GM23338 (cell line): ENCODE results near the gene FOLR1. TPM values are rescaled to one million over a fixed set of nuclear protein-coding genes. Genes with fewer than 3 reads are reported as not detected.

ENCODE experiments used
- ATAC-seq: fragments of 200-7000 bp; cut with Tn5 transposase; 3 replicates; pipeline ENCODE4 v1.9.1; 2020
- DNase-seq: peaks from one replicate; pipeline ENCODE4 v3.0.0-alpha.2; 2015; ENCODE audit warnings: low spot score
- H2AFZ ChIP-seq: fragments of 200-600 bp; sonication (generic); 2 replicates; pipeline ENCODE4 v1.8.0; 2016; ENCODE audit warnings: antibody characterized with exemption, mild to moderate bottlenecking, moderate library complexity
- H3F3A ChIP-seq: fragments of 200-600 bp; sonication (generic); replicated peaks from 2 replicates; pipeline ENCODE4 v1.8.0; 2017; ENCODE audit warnings: antibody characterized with exemption, mixed run types, low read depth
- H3K27ac ChIP-seq: fragments of 200-600 bp; sonication (generic); 2 replicates; pipeline ENCODE4 v1.6.1; 2016; ENCODE audit warnings: low read depth
- H3K27me3 ChIP-seq: fragments of 200-600 bp; sonication (generic); 2 replicates; pipeline ENCODE4 v1.8.0; 2016; ENCODE audit warnings: mild to moderate bottlenecking, mixed run types, moderate library complexity; ENCODE audit not compliant: insufficient read depth
- H3K36me3 ChIP-seq: fragments of 200-600 bp; sonication (generic); 2 replicates; pipeline ENCODE4 v1.8.0; 2016; ENCODE audit warnings: mild to moderate bottlenecking; ENCODE audit not compliant: insufficient read depth
- H3K4me1 ChIP-seq: fragments of 200-600 bp; sonication (generic); 2 replicates; pipeline ENCODE4 v1.8.0; 2016; ENCODE audit warnings: mild to moderate bottlenecking, moderate library complexity; ENCODE audit not compliant: insufficient read depth
- H3K4me2 ChIP-seq: fragments of 200-600 bp; sonication (generic); 2 replicates; pipeline ENCODE4 v1.7.1; 2017; ENCODE audit warnings: mixed run types
- H3K4me3 ChIP-seq: fragments of 200-600 bp; sonication (generic); 2 replicates; pipeline ENCODE4 v1.6.1; 2016; ENCODE audit warnings: mixed run types
- H3K79me2 ChIP-seq: fragments of 200-600 bp; sonication (generic); replicated peaks from 2 replicates; pipeline ENCODE4 v1.8.0; 2017; ENCODE audit warnings: mild to moderate bottlenecking; ENCODE audit not compliant: insufficient read depth
- H3K9me2 ChIP-seq: fragments of 200-600 bp; sonication (generic); 2 replicates; pipeline ENCODE4 v1.8.0; 2017; ENCODE audit not compliant: insufficient read depth
- H4K20me1 ChIP-seq: fragments of 200-600 bp; sonication (generic); replicated peaks from 2 replicates; pipeline ENCODE4 v1.8.0; 2017; ENCODE audit warnings: mild to moderate bottlenecking; ENCODE audit not compliant: insufficient read depth
- H3K27ac Mint-ChIP-seq: 2 replicates; pipeline ENCODE4 v1.8.0; 2020; ENCODE audit warnings: inconsistent platforms, mild to moderate bottlenecking, moderate library complexity, mixed read lengths
- H3K27me3 Mint-ChIP-seq: 3 replicates; pipeline ENCODE4 v1.8.0; 2022; ENCODE audit warnings: low read depth, mild to moderate bottlenecking, moderate library complexity, mixed read lengths, inconsistent platforms; ENCODE audit not compliant: insufficient read depth, poor library complexity
- H3K36me3 Mint-ChIP-seq: 3 replicates; pipeline ENCODE4 v1.8.0; 2021; ENCODE audit warnings: low read depth, mild to moderate bottlenecking, inconsistent platforms, moderate library complexity, mixed read lengths
- H3K4me1 Mint-ChIP-seq: 3 replicates; pipeline ENCODE4 v1.8.0; 2020; ENCODE audit warnings: mild to moderate bottlenecking, inconsistent platforms, mixed read lengths
- H3K4me3 Mint-ChIP-seq: 3 replicates; pipeline ENCODE4 v1.8.0; 2021; ENCODE audit warnings: moderate library complexity, mild to moderate bottlenecking, inconsistent platforms, mixed read lengths
- H3K9me3 Mint-ChIP-seq: 3 replicates; pipeline ENCODE4 v1.8.0; 2020; ENCODE audit warnings: moderate library complexity, mild to moderate bottlenecking, inconsistent platforms, mixed read lengths
- CREB1 ChIP-seq: fragments of 250-450 bp; sonication (Bioruptor Pico); IDR thresholded peaks from 2 replicates; pipeline ENCODE4 v1.5.0; 2020; ENCODE audit warnings: low read depth, mild to moderate bottlenecking, moderate library complexity
- CTCF ChIP-seq, 2 experiments: fragments of 200-600 bp in 1 of 2; sonication (generic) in 1 of 2; conservative IDR thresholded peaks; 2 replicates each; pipeline versions ENCODE4 v1.5.1 to v1.6.1; 2016 to 2017; ENCODE audit warnings: antibody characterized with exemption in 2 of 2, low read depth in 2 of 2, mild to moderate bottlenecking in 2 of 2, moderate library complexity in 1 of 2
- ETS1 ChIP-seq: IDR thresholded peaks from 2 replicates; pipeline ENCODE4 v1.6.1; 2016; ENCODE audit warnings: antibody characterized with exemption
- EZH2 ChIP-seq: fragments of 200-600 bp; sonication (generic); IDR thresholded peaks from one replicate; pipeline ENCODE4 v1.8.0; 2017; ENCODE audit warnings: antibody characterized with exemption, mild to moderate bottlenecking, low read depth; ENCODE audit not compliant: unreplicated experiment
- EZH2phosphoT487 ChIP-seq: fragments of 200-600 bp; sonication (generic); IDR thresholded peaks from one replicate; pipeline ENCODE4 v1.8.1; 2018; ENCODE audit warnings: antibody characterized with exemption; ENCODE audit not compliant: unreplicated experiment
- NANOG ChIP-seq: IDR thresholded peaks from 2 replicates; pipeline ENCODE4 v1.6.1; 2016; ENCODE audit warnings: antibody characterized with exemption, borderline replicate concordance
- POLR2AphosphoS5 ChIP-seq: IDR thresholded peaks from 2 replicates; pipeline ENCODE4 v1.6.1; 2016; ENCODE audit warnings: antibody characterized with exemption, low read depth
- REST ChIP-seq: IDR thresholded peaks from one replicate; pipeline ENCODE4 v1.6.1; 2018; ENCODE audit warnings: antibody characterized with exemption; ENCODE audit not compliant: unreplicated experiment
- STAT1 ChIP-seq: IDR thresholded peaks from one replicate; pipeline ENCODE4 v1.6.1; 2016; ENCODE audit warnings: antibody characterized with exemption; ENCODE audit not compliant: unreplicated experiment
- ZNF114 ChIP-seq: fragments of 250-450 bp; sonication (Bioruptor Pico); IDR thresholded peaks from 2 replicates; pipeline ENCODE4 v1.5.0; 2020; ENCODE audit warnings: mild to moderate bottlenecking, moderate library complexity
- ZNF462 ChIP-seq: fragments of 250-450 bp; sonication (Bioruptor Pico); IDR thresholded peaks from 2 replicates; pipeline ENCODE4 v1.5.0; 2020; ENCODE audit warnings: mild to moderate bottlenecking, moderate library complexity
- polyA plus RNA-seq: library from polyadenylated mRNA; unstranded; fragments of >200 nt; fragmentation: Nextera tagmentation; extraction: Ambion mirVana; gene quantifications from 2 replicates; pipeline ENCODE4 v1.2.1, GENCODE V29; 2016
- total RNA-seq: library from RNA; depleted of rRNA; stranded (reverse); fragments of >200 nt; shearing (Covaris generic); gene quantifications from 2 replicates; pipeline ENCODE4 v1.2.3, GENCODE V29; 2014

The FOLR1 gene
- total and polyA plus RNA-seq, 2 experiments from 2014 or later = 0.42 TPM; not detected in 1

- no peak overlapping the region for H3K4me3 Mint-ChIP-seq
- Histone ChIP-seq H2AFZ (no peak overlapping the region), H3K9me2 (no peaks in the 10 kb centered on the region), H3K27ac (no peak overlapping the region), H3K4me3 (no peak overlapping the region), H3K4me2 (no peak overlapping the region), H3K27me3 (peaks cover 3% of the 10 kb centered on the region; the same call in 1 of the 2 replicates), H3K79me2 (peaks cover 11% of the 10 kb centered on the region), H3K4me1 (peaks cover 9% of the 10 kb centered on the region), H4K20me1 (peaks cover 12% of the 10 kb centered on the region), H3K36me3 (no peaks in the 10 kb centered on the region; the same call in 1 of the 2 replicates), H3F3A (no peaks in the 10 kb centered on the region)
- DNase-seq (no peak), ATAC-seq (no peak)
- peaks cover 9% of the 10 kb centered on the region for H3K27me3 Mint-ChIP-seq
- H3K36me3 Mint-ChIP-seq = peaks cover 69% of the 10 kb centered on the region
- peaks cover 12% of the 10 kb centered on the region for H3K4me1 Mint-ChIP-seq
- TF ChIP-seq ZNF462 = no peak
- no peak for TF ChIP-seq EZH2
- TF ChIP-seq CREB1 = no peak
- no peak for TF ChIP-seq POLR2AphosphoS5
- no peak for TF ChIP-seq CTCF (conservative IDR thresholded peaks at IDR 0.05; ENCODE audit: low read depth in 2 of 2)
- TF ChIP-seq ZNF114 (CRISPR knock-in tag) = no peak
- no peak for TF ChIP-seq NANOG
- no peak for TF ChIP-seq REST
- no peak for TF ChIP-seq ETS1
- TF ChIP-seq STAT1 = no peak
- TF ChIP-seq EZH2phosphoT487 = no peak
- H3K9me3 Mint-ChIP-seq = no peaks in the 10 kb centered on the region
- no peak overlapping the region for H3K27ac Mint-ChIP-seq
Observed at GRCh38 chr11:72230764-72231365, 38.9 kb downstream of the FOLR1 start.
